ENCODE results near the gene MACROD1. TPM values are rescaled to one million over a fixed set of nuclear protein-coding genes. Genes with fewer than 3 reads are reported as not detected.

MACROD1 gene
- total and polyA plus RNA-seq, 2 of the 13 experiments (the other 11 are each of a cell fraction or from before 2014, with no cell fraction given): 23.1 to 34.5 TPM

DNA sequence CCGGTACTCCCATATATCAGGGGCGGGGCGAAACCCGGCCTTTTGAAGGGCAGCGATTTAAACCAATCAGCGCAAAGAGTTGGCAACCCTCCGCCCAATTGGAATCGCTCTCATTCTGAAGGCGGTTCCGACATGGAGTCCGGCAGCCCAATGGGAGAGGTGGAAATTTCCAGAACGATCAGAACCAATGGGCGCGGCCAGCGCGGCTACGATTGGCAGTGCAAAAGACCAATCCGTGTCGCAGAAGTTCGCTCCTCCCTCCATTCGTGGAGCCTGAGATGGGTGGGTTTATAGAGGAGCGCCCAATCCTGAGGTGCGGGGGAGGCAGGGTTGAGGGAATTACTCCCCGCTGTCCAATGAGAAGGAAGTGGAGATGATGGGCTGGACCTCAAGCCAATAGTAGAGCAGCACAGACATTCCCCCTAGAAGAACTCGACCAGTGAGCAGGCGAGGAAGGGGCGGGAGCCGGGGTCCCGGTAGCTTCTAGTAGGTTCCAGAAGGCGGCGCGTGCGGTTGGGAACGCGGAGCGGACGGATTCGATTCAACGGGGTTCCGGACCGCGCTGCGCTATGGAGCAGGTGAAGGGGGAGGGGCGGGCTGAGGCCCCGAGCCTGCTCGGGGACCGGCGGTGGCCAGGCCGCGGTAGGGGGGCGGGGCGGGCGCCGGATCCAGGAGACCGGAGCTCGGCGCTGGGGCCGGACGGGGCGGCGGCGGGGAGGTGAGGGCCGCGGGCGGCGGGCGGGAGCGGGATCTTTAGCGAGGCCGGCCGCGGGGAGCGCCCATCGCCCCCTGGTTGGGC lies 20.0 kb upstream of the MACROD1 start, which contains the start of gene STIP1 (continued):
- TF ChIP-seq DRAP1 (CRISPR knock-in tag; IDR thresholded peaks at IDR 0.05) (peak; percentile 95), KLF6 (CRISPR knock-in tag; IDR thresholded peaks at IDR 0.05) (0 out of 2 replicates have a peak, but pooled peaks have one; percentile 10), MED1 (CRISPR knock-in tag; IDR thresholded peaks at IDR 0.05) (0 out of 2 replicates have a peak, but pooled peaks have one; percentile 35), THAP7 (CRISPR knock-in tag; IDR thresholded peaks at IDR 0.05) (no peak), FOXM1 (CRISPR knock-in tag; IDR thresholded peaks at IDR 0.05) (no peak), ZNF253 (CRISPR knock-in tag; IDR thresholded peaks at IDR 0.05; ENCODE audit: borderline replicate concordance) (peak; percentile 43; the same call in 1 of the 2 replicates), ZKSCAN5 (CRISPR knock-in tag; IDR thresholded peaks at IDR 0.05) (no peak), SNRNP70 (IDR thresholded peaks at IDR 0.05; ENCODE audit: low read depth, low read length) (no peak), ZNF7 (CRISPR knock-in tag; IDR thresholded peaks at IDR 0.05) (no peak), MIER2 (CRISPR knock-in tag; IDR thresholded peaks at IDR 0.05) (no peak), NFAT5 (CRISPR knock-in tag; IDR thresholded peaks at IDR 0.05) (0 out of 2 replicates have a peak, but pooled peaks have one; percentile 51)
- TF ChIP-seq, protein P1, sequence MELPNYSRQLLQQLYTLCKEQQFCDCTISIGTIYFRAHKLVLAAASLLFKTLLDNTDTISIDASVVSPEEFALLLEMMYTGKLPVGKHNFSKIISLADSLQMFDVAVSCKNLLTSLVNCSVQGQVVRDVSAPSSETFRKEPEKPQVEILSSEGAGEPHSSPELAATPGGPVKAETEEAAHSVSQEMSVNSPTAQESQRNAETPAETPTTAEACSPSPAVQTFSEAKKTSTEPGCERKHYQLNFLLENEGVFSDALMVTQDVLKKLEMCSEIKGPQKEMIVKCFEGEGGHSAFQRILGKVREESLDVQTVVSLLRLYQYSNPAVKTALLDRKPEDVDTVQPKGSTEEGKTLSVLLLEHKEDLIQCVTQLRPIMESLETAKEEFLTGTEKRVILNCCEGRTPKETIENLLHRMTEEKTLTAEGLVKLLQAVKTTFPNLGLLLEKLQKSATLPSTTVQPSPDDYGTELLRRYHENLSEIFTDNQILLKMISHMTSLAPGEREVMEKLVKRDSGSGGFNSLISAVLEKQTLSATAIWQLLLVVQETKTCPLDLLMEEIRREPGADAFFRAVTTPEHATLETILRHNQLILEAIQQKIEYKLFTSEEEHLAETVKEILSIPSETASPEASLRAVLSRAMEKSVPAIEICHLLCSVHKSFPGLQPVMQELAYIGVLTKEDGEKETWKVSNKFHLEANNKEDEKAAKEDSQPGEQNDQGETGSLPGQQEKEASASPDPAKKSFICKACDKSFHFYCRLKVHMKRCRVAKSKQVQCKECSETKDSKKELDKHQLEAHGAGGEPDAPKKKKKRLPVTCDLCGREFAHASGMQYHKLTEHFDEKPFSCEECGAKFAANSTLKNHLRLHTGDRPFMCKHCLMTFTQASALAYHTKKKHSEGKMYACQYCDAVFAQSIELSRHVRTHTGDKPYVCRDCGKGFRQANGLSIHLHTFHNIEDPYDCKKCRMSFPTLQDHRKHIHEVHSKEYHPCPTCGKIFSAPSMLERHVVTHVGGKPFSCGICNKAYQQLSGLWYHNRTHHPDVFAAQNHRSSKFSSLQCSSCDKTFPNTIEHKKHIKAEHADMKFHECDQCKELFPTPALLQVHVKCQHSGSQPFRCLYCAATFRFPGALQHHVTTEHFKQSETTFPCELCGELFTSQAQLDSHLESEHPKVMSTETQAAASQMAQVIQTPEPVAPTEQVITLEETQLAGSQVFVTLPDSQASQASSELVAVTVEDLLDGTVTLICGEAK (IDR thresholded peaks at IDR 0.05): no peak
- TF ChIP-seq, protein P1 (CRISPR knock-in tag; IDR thresholded peaks at IDR 0.05): no peak

Data from HepG2 (cell line).